DOHH2 (cell line): ENCODE results near the gene TTLL8.

Source experiments
- H3F3A ChIP-seq: fragments of 200-600 bp; sonication (generic), shearing (Covaris generic); 2 replicates; pipeline ENCODE4 v1.6.0; 2016; ENCODE audit warnings: antibody characterized with exemption, mild to moderate bottlenecking; ENCODE audit not compliant: control insufficient read depth, insufficient read depth
- H3K27ac ChIP-seq: fragments of 200-600 bp; sonication (generic); 2 replicates; pipeline ENCODE4 v1.5.1; 2014; ENCODE audit warnings: low read depth, mild to moderate bottlenecking, low read length, moderate library complexity
- H3K27me3 ChIP-seq: fragments of 200-600 bp; sonication (generic); 2 replicates; pipeline ENCODE4 v1.6.1; 2014; ENCODE audit warnings: mild to moderate bottlenecking, low read length, mixed read lengths; ENCODE audit not compliant: control insufficient read depth
- H3K36me3 ChIP-seq: fragments of 200-600 bp; sonication (generic); 2 replicates; pipeline ENCODE4 v1.6.1; 2014; ENCODE audit warnings: mild to moderate bottlenecking, low read length, moderate library complexity, mixed read lengths; ENCODE audit not compliant: control insufficient read depth
- H3K4me1 ChIP-seq: fragments of 200-600 bp; sonication (generic); 2 replicates; pipeline ENCODE4 v1.6.1; 2014; ENCODE audit warnings: mild to moderate bottlenecking, low read length, mixed read lengths; ENCODE audit not compliant: control insufficient read depth
- H3K4me2 ChIP-seq: fragments of 200-600 bp; sonication (generic); 2 replicates; pipeline ENCODE4 v1.6.0; 2014; ENCODE audit warnings: mild to moderate bottlenecking, low read length, moderate library complexity
- H3K4me3 ChIP-seq: fragments of 200-600 bp; sonication (generic); 2 replicates; pipeline ENCODE4 v1.5.1; 2014; ENCODE audit warnings: mild to moderate bottlenecking, low read length, mixed read lengths
- H3K79me2 ChIP-seq: fragments of 200-600 bp; sonication (generic); 2 replicates; pipeline ENCODE4 v1.6.1; 2014; ENCODE audit warnings: mild to moderate bottlenecking, low read length, mixed read lengths; ENCODE audit not compliant: control insufficient read depth
- H3K9me2 ChIP-seq: fragments of 200-600 bp; sonication (generic); replicated peaks from 2 replicates; pipeline ENCODE4 v1.6.1; 2014; ENCODE audit warnings: mild to moderate bottlenecking, low read length, mixed read lengths; ENCODE audit not compliant: control insufficient read depth
- H3K9me3 ChIP-seq: fragments of 200-600 bp; sonication (generic); 2 replicates; pipeline ENCODE4 v1.6.1; 2014; ENCODE audit warnings: antibody characterized with exemption, low read length, mixed read lengths; ENCODE audit not compliant: control insufficient read depth, insufficient read depth
- H4K20me1 ChIP-seq: fragments of 200-600 bp; sonication (generic); 2 replicates; pipeline ENCODE4 v1.6.0; 2014; ENCODE audit warnings: low read depth, mild to moderate bottlenecking, antibody characterized with exemption, low read length, moderate library complexity; ENCODE audit not compliant: control insufficient read depth, insufficient read depth
- CTCF ChIP-seq: fragments of 200-600 bp; sonication (generic); IDR thresholded peaks from one replicate; pipeline ENCODE4 v1.5.1; 2014; ENCODE audit warnings: antibody characterized with exemption, mild to moderate bottlenecking, low read depth, low read length; ENCODE audit not compliant: poor library complexity, severe bottlenecking
- EZH2phosphoT487 ChIP-seq: fragments of 200-600 bp; sonication (generic); IDR thresholded peaks from 2 replicates; pipeline ENCODE4 v1.6.1; 2017; ENCODE audit warnings: borderline replicate concordance, mild to moderate bottlenecking, antibody characterized with exemption, low read length, moderate library complexity, mixed read lengths

TTLL8 gene

GRCh38 chr22:50022171-50022819, 35.8 kb downstream of the TTLL8 start:
- Histone ChIP-seq H3K9me3 (peaks cover 6% of the 10 kb centered on the region; the same call in 1 of the 2 replicates), H3K4me1 (no peaks in the 10 kb centered on the region), H3K36me3 (no peaks in the 10 kb centered on the region), H4K20me1 (no peaks in the 10 kb centered on the region), H3K9me2 (no peaks in the 10 kb centered on the region), H3K4me2 (no peak overlapping the region), H3K79me2 (no peaks in the 10 kb centered on the region), H3K27me3 (peaks cover 22% of the 10 kb centered on the region), H3K27ac (no peak overlapping the region), H3F3A (peaks cover 6% of the 10 kb centered on the region), H3K4me3 (no peak overlapping the region)
- TF ChIP-seq EZH2phosphoT487, result no peak
- no peak for TF ChIP-seq CTCF

GRCh38 chr22:50020606-50021005, 37.5 kb downstream of the TTLL8 start:
- H3K27ac ChIP-seq, result no peak overlapping the region
- H3K4me1 ChIP-seq, result peaks cover 7% of the 10 kb centered on the region
- H3F3A ChIP-seq, result peaks cover 6% of the 10 kb centered on the region
- H3K79me2 ChIP-seq, result no peaks in the 10 kb centered on the region
- H4K20me1 ChIP-seq, result no peaks in the 10 kb centered on the region
- no peaks in the 10 kb centered on the region for H3K36me3 ChIP-seq
- H3K9me2 ChIP-seq, result no peaks in the 10 kb centered on the region
- H3K9me3 ChIP-seq, result peaks cover 6% of the 10 kb centered on the region; the same call in 1 of the 2 replicates
- H3K4me2 ChIP-seq, result no peak overlapping the region
- H3K27me3 ChIP-seq, result peaks cover 33% of the 10 kb centered on the region
- H3K4me3 ChIP-seq, result no peak overlapping the region
- TF ChIP-seq EZH2phosphoT487 (no peak), CTCF (no peak)

- Histone ChIP-seq H3K9me2 (no peaks in the 10 kb centered on the region), H3K27me3 (peaks cover 37% of the 10 kb centered on the region), H4K20me1 (no peaks in the 10 kb centered on the region), H3K4me2 (no peak overlapping the region), H3K36me3 (no peaks in the 10 kb centered on the region), H3K4me3 (no peak overlapping the region), H3K27ac (no peak overlapping the region), H3K79me2 (no peaks in the 10 kb centered on the region), H3K4me1 (peaks cover 7% of the 10 kb centered on the region), H3K9me3 (peaks cover 6% of the 10 kb centered on the region; the same call in 1 of the 2 replicates), H3F3A (peaks cover 6% of the 10 kb centered on the region)
- no peak for TF ChIP-seq EZH2phosphoT487
- TF ChIP-seq CTCF, result no peak
These were observed 38.8 kb downstream of the TTLL8 start for GRCh38 chr22:50019316-50019715.
